Heart left ventricle (tissue), 16 donors: ENCODE data around the gene BAIAP2L1. TPM values are rescaled to one million over a fixed set of nuclear protein-coding genes. Genes with fewer than 3 reads are reported as not detected.

Experiments used
- ATAC-seq, 4 donors: fragments of 200-7000 bp; cut with Tn5 transposase; one replicate each; pipeline ENCODE4 v1.9.1; 2020 to 2022; ENCODE audit warnings: moderate library complexity in 4 of 4, mild to moderate bottlenecking in 3 of 4, moderate number of reproducible peaks in 1 of 4
- DNase-seq, 5 donors: peaks; one replicate each; pipeline ENCODE4 v3.0.0-alpha.2; 2020
- H3K27ac ChIP-seq, 12 donors: fragments of 200-600 bp; sonication (generic) in 4 of 12; one replicate each; pipeline versions ENCODE4 v1.5.0 to v1.8.0; 2016 to 2022; ENCODE audit warnings: mild to moderate bottlenecking in 2 of 12
- H3K27me3 ChIP-seq, 9 donors: fragments of 200-600 bp; sonication (generic) in 2 of 9; one replicate each; pipeline versions ENCODE4 v1.5.1 to v1.8.0; 2016 to 2022; ENCODE audit warnings: mild to moderate bottlenecking in 3 of 9
- H3K36me3 ChIP-seq, 9 donors: fragments of 200-600 bp; sonication (generic) in 2 of 9; one replicate each; pipeline versions ENCODE4 v1.5.0 to v1.8.0; 2018 to 2022; ENCODE audit warnings: mild to moderate bottlenecking in 2 of 9
- H3K4me1 ChIP-seq, 12 donors: fragments of 200-600 bp; sonication (generic) in 4 of 12; one replicate each; pipeline versions ENCODE4 v1.5.0 to v1.8.0; 2016 to 2022; ENCODE audit warnings: mild to moderate bottlenecking in 3 of 12
- H3K4me3 ChIP-seq, 12 donors: fragments of 200-600 bp; sonication (generic) in 4 of 12; one replicate each; pipeline versions ENCODE4 v1.5.0 to v1.8.0; 2017 to 2022; ENCODE audit warnings: mild to moderate bottlenecking in 9 of 12, moderate library complexity in 4 of 12
- H3K9me3 ChIP-seq, 12 donors: fragments of 200-600 bp; sonication (generic) in 4 of 12; one replicate each; pipeline versions ENCODE4 v1.5.0 to v1.8.0; 2016 to 2022; ENCODE audit warnings: mild to moderate bottlenecking in 1 of 12
- CTCF ChIP-seq, 12 donors: fragments of 200-600 bp; sonication (generic) in 4 of 12; IDR thresholded peaks; one replicate each; pipeline versions ENCODE4 v1.5.0 to v1.8.0; 2018 to 2022; ENCODE audit warnings: antibody characterized with exemption in 12 of 12, mild to moderate bottlenecking in 5 of 12
- POLR2A ChIP-seq, 2 donors: fragments of 450-650 bp; IDR thresholded peaks; one replicate each; pipeline ENCODE4 v1.6.1; 2017; ENCODE audit warnings: antibody characterized with exemption in 2 of 2, mild to moderate bottlenecking in 2 of 2, moderate library complexity in 2 of 2
- WGBS, 4 donors: extraction: QIAGEN DNeasy Blood & Tissue Kit in 2 of 4; methylation state at CpG; one replicate each; pipeline versions ENCODE4 v1.1.5 to v1.1.7; 2013 to 2018; 5-methylcytosine and 5-hydroxymethylcytosine counted together
- intact Hi-C, 10 donors: fragments of 100-400 bp; cut with DNase I; formaldehyde crosslinking; loops; one replicate each; pipeline versions ENCODE4 v1.11.1 to v1.14.2; 2022
- polyA plus RNA-seq, 2 donors: library from polyadenylated mRNA; stranded (reverse); fragments of 200-250 nt; gene quantifications; one replicate each; pipeline ENCODE4 v1.2.3, GENCODE V29; 2013
- total RNA-seq, 9 donors: library from RNA; depleted of rRNA in 2 of 9; stranded (reverse); fragments of >200 nt in 2 of 9; fragmentation: NEBNext Ultra II Directional in 3 of 9; extraction: Animal tissue kit (Norgen Biotek cat#: 25700) in 3 of 9; gene quantifications; one replicate each; pipeline versions ENCODE4 v1.1.0 to v1.2.4, GENCODE V29; 2016 to 2023
- donor health status: ischemic (EF 13 %, LVEDD 7.1; RV severe dilation, severe dysfunction).
- donor health status: healthy with polysubstance abuse.
- donor health status: DM: no; HTN: yes; CAD: no.
- donor health status: DM: no; HTN: no; CAD: no.
- donor health status: ischemic (EF 25% LVEDD 6.9; RV normal size, moderate dysfunction).
- donor health status: ischemic (EF 25% LVEDD 5.7; RV mildly dilated, moderate dysfunction).
- donor health status: healthy.
- donor health status: DM: yes; HTN: yes; CAD: no.
- donor health status: ischemic (EF 35%, LVEDD 5.7; RV mildly dilated, moderate dysfunction).
- donor health status: nonischemic (EF 11% LVEDD 7.7; RV severe dilation, severe dysfunction).
- donor health status: DM: yes; HTN: yes; CAD: no.
- donor health status: PGD.
- donor health status: ischemic (EF 29% LVEDD 5.4; RV normal size, mild dysfunction).
- donor health status: nonischemic (EF 23%, LVEDD 6.1; RV moderate dilation, normal function).

Gene BAIAP2L1
- total and polyA plus RNA-seq, 11 donors, result 0.64 to 2.7 (median 2.1) TPM

GRCh38 chr7:98395951-98396350 lies 4.9 kb downstream of the BAIAP2L1 start:
- intact Hi-C loops, result no loop called here
- H3K27ac ChIP-seq, result no peak overlapping the region
- peaks cover 0 to 12% (median under 1%) of the 10 kb centered on the region in 9 donors for H3K27me3 ChIP-seq
- peaks cover 0 to 5% (median under 1%) of the 10 kb centered on the region in 12 donors for H3K4me1 ChIP-seq
- 78 to 98% (median 92%) methylated on average over 3 of the region's 3 CpGs for WGBS, 4 donors
- no peak for ATAC-seq
- DNase-seq, result no peak
- no peak for TF ChIP-seq POLR2A (IDR thresholded peaks at IDR 0.05)
- no peak for TF ChIP-seq CTCF (IDR thresholded peaks at IDR 0.05)
- H3K4me3 ChIP-seq, result no peak overlapping the region
- H3K36me3 ChIP-seq, result no peaks in the 10 kb centered on the region
- no peaks in the 10 kb centered on the region for H3K9me3 ChIP-seq

GRCh38 chr7:98395481-98395880 lies 5.4 kb downstream of the BAIAP2L1 start:
- DNase-seq (no peak), ATAC-seq (no peak)
- H3K27me3 ChIP-seq, result peaks cover 0 to 8% (median 0%) of the 10 kb centered on the region in 9 donors
- peaks cover 0 to 4% (median 0%) of the 10 kb centered on the region in 12 donors for H3K4me1 ChIP-seq
- H3K4me3 ChIP-seq, result no peak overlapping the region
- TF ChIP-seq CTCF (IDR thresholded peaks at IDR 0.05) (no peak), POLR2A (IDR thresholded peaks at IDR 0.05) (no peak)
- no peaks in the 10 kb centered on the region for H3K36me3 ChIP-seq
- intact Hi-C loops, result no loop called here
- WGBS, 4 donors, result 86 to 93% (median 92%) methylated on average over 4 of the region's 4 CpGs
- H3K27ac ChIP-seq, result no peak overlapping the region
- H3K9me3 ChIP-seq, result no peaks in the 10 kb centered on the region

- Histone ChIP-seq H3K4me3 (no peak overlapping the region), H3K9me3 (no peaks in the 10 kb centered on the region), H3K27ac (no peak overlapping the region), H3K27me3 (peaks cover 0 to 5% (median 0%) of the 10 kb centered on the region in 9 donors), H3K36me3 (no peaks in the 10 kb centered on the region), H3K4me1 (no peaks in the 10 kb centered on the region)
- intact Hi-C loops, result no loop called here
- 51 to 64% (median 59%) methylated on average over 5 of the region's 5 CpGs for WGBS, 4 donors
- DNase-seq (no peak), ATAC-seq (no peak)
- TF ChIP-seq POLR2A (IDR thresholded peaks at IDR 0.05) (no peak), CTCF (IDR thresholded peaks at IDR 0.05) (no peak)
These were observed 6.5 kb downstream of the BAIAP2L1 start for GRCh38 chr7:98394377-98394836.

GRCh38 chr7:98387544-98388226 lies 13.2 kb downstream of the BAIAP2L1 start:
- DNase-seq, result no peak
- Histone ChIP-seq H3K27ac (no peak overlapping the region), H3K9me3 (no peaks in the 10 kb centered on the region), H3K36me3 (no peaks in the 10 kb centered on the region), H3K4me3 (no peak overlapping the region), H3K4me1 (no peaks in the 10 kb centered on the region), H3K27me3 (no peaks in the 10 kb centered on the region)
- TF ChIP-seq CTCF (IDR thresholded peaks at IDR 0.05) (no peak), POLR2A (IDR thresholded peaks at IDR 0.05) (no peak)
- intact Hi-C loops, result no loop called here
- 87 to 94% (median 92%) methylated on average over 9 of the region's 9 CpGs for WGBS, 4 donors
- ATAC-seq, result no peak
